Measurements from ENCODE around the gene IGSF22. TPM values are rescaled to one million over a fixed set of nuclear protein-coding genes. Genes with fewer than 3 reads are reported as not detected.
"Not testable (repeated sequence)": the region's sequence is repeated elsewhere in the genome, so short reads cannot be mapped to it uniquely, and the experiment has no call there.

Gene IGSF22
- total RNA-seq, 1 donor from 2014 or later, result 0.07 TPM

- Mint-ChIP-seq H3K4me3 (no peak overlapping the region), H3K27ac (no peak overlapping the region), H3K36me3 (no peaks in the 10 kb centered on the region), H3K4me1 (ENCODE audit: unreplicated experiment) (no peaks in the 10 kb centered on the region), H3K27me3 (no peaks in the 10 kb centered on the region), H3K9me3 (no peaks in the 10 kb centered on the region)
- TF ChIP-seq, protein P1, sequence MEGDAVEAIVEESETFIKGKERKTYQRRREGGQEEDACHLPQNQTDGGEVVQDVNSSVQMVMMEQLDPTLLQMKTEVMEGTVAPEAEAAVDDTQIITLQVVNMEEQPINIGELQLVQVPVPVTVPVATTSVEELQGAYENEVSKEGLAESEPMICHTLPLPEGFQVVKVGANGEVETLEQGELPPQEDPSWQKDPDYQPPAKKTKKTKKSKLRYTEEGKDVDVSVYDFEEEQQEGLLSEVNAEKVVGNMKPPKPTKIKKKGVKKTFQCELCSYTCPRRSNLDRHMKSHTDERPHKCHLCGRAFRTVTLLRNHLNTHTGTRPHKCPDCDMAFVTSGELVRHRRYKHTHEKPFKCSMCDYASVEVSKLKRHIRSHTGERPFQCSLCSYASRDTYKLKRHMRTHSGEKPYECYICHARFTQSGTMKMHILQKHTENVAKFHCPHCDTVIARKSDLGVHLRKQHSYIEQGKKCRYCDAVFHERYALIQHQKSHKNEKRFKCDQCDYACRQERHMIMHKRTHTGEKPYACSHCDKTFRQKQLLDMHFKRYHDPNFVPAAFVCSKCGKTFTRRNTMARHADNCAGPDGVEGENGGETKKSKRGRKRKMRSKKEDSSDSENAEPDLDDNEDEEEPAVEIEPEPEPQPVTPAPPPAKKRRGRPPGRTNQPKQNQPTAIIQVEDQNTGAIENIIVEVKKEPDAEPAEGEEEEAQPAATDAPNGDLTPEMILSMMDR (conservative IDR thresholded peaks at IDR 0.05), result no peak
- DNase-seq (ENCODE audit: extremely low spot score, unreplicated experiment), result no peak
These were observed 48.4 kb downstream of the IGSF22 start for GRCh38 chr11:18677560-18677959.

GRCh38 chr11:18676803-18677202, 49.2 kb downstream of the IGSF22 start:
- H3K4me1 Mint-ChIP-seq (ENCODE audit: unreplicated experiment), result no peaks in the 10 kb centered on the region
- TF ChIP-seq, protein P1 (conservative IDR thresholded peaks at IDR 0.05), result no peak
- H3K9me3 Mint-ChIP-seq, result no peaks in the 10 kb centered on the region
- no peak overlapping the region for H3K27ac Mint-ChIP-seq
- H3K4me3 Mint-ChIP-seq, result no peak overlapping the region
- DNase-seq (ENCODE audit: extremely low spot score, unreplicated experiment), result no peak
- no peaks in the 10 kb centered on the region for H3K36me3 Mint-ChIP-seq
- H3K27me3 Mint-ChIP-seq, result no peaks in the 10 kb centered on the region

GRCh38 chr11:18672209-18672608, 53.8 kb downstream of the IGSF22 start:
- DNase-seq (ENCODE audit: extremely low spot score, unreplicated experiment); H3K27me3 Mint-ChIP-seq; H3K27ac Mint-ChIP-seq; H3K4me1 Mint-ChIP-seq (ENCODE audit: unreplicated experiment); H3K36me3 Mint-ChIP-seq; H3K4me3 Mint-ChIP-seq; H3K9me3 Mint-ChIP-seq: not testable (repeated sequence)

GRCh38 chr11:18671246-18671645, 54.7 kb downstream of the IGSF22 start:
- H3K27me3 Mint-ChIP-seq, result peaks cover 7% of the 10 kb centered on the region
- H3K4me3 Mint-ChIP-seq, result no peak overlapping the region
- H3K4me1 Mint-ChIP-seq (ENCODE audit: unreplicated experiment), result peaks cover 8% of the 10 kb centered on the region
- TF ChIP-seq, protein P1 (conservative IDR thresholded peaks at IDR 0.05), result no peak
- H3K9me3 Mint-ChIP-seq, result peaks cover 5% of the 10 kb centered on the region
- no peak for DNase-seq (ENCODE audit: extremely low spot score, unreplicated experiment)
- H3K36me3 Mint-ChIP-seq, result no peaks in the 10 kb centered on the region
- no peak overlapping the region for H3K27ac Mint-ChIP-seq

GRCh38 chr11:18669711-18670110, 56.3 kb downstream of the IGSF22 start:
- DNase-seq (ENCODE audit: extremely low spot score, unreplicated experiment), result no peak
- H3K27me3 Mint-ChIP-seq, result peaks cover 13% of the 10 kb centered on the region
- H3K9me3 Mint-ChIP-seq, result peaks cover 5% of the 10 kb centered on the region
- H3K4me3 Mint-ChIP-seq, result no peak overlapping the region
- H3K27ac Mint-ChIP-seq, result no peak overlapping the region
- H3K36me3 Mint-ChIP-seq, result no peaks in the 10 kb centered on the region
- TF ChIP-seq, protein P1 (conservative IDR thresholded peaks at IDR 0.05), result no peak
- H3K4me1 Mint-ChIP-seq (ENCODE audit: unreplicated experiment), result peaks cover 8% of the 10 kb centered on the region

- DNase-seq (ENCODE audit: extremely low spot score, unreplicated experiment), result no peak
- peak overlapping the region; percentile 76 for H3K27ac Mint-ChIP-seq
- H3K4me3 Mint-ChIP-seq, result peak overlapping the region; percentile 30
- peaks cover 13% of the 10 kb centered on the region for H3K27me3 Mint-ChIP-seq
- H3K9me3 Mint-ChIP-seq, result peaks cover 5% of the 10 kb centered on the region
- TF ChIP-seq, protein P1 (conservative IDR thresholded peaks at IDR 0.05), result no peak
- H3K36me3 Mint-ChIP-seq, result no peaks in the 10 kb centered on the region
- peaks cover 8% of the 10 kb centered on the region for H3K4me1 Mint-ChIP-seq (ENCODE audit: unreplicated experiment)
These were observed 56.8 kb downstream of the IGSF22 start for GRCh38 chr11:18669219-18669596.

Measured in type B pancreatic cell (in vitro differentiated cells).